ENCODE results near the gene EBF4. TPM values are rescaled to one million over a fixed set of nuclear protein-coding genes. Genes with fewer than 3 reads are reported as not detected.
A peak's percentile ranks its signal among the peaks of the same experiment; 100 is the strongest.

The EBF4 gene
- total RNA-seq, 4 donors from 2014 or later = 0.36 to 1.5 (median 1.1) TPM; not detected in 1

- Histone ChIP-seq H3K36me3 (no peaks in the 10 kb centered on the region), H3K27ac (peak overlapping the region in 3 of 4 donors; percentile 40 to 69 (median 66)), H3K9me3 (no peaks in the 10 kb centered on the region), H3K27me3 (peaks cover 23 to 48% (median 33%) of the 10 kb centered on the region in 3 donors), H3K4me1 (no peaks in the 10 kb centered on the region), H3K4me3 (peak overlapping the region; percentile 41 to 62 (median 51))
- DNase-seq (no peak), ATAC-seq (no peak)
- intact Hi-C loops (cut with DNase I; ENCODE audit: low total_unique reads) (no loop called here), in situ Hi-C loops (cut with MboI; ENCODE audit: low sequenced_read_pairs in 4 of 4) (no loop called here)
- no peak for TF ChIP-seq CTCF (IDR thresholded peaks at IDR 0.05 in 4 of 5, conservative IDR thresholded peaks at IDR 0.05 in 1 of 5)
- TF ChIP-seq POLR2A (IDR thresholded peaks at IDR 0.05) = no peak
Measured at GRCh38 chr20:2691663-2692035, 931 bp upstream of the EBF4 start.

GRCh38 chr20:2692886-2693285, 306 bp downstream of the EBF4 start:
- no peaks in the 10 kb centered on the region for H3K36me3 ChIP-seq
- TF ChIP-seq POLR2A (IDR thresholded peaks at IDR 0.05) (no peak), CTCF (IDR thresholded peaks at IDR 0.05 in 4 of 5, conservative IDR thresholded peaks at IDR 0.05 in 1 of 5) (no peak)
- no peak overlapping the region for H3K27ac ChIP-seq
- no peaks in the 10 kb centered on the region for H3K4me1 ChIP-seq
- H3K4me3 ChIP-seq = peak overlapping the region in 1 of 4 donors; percentile 47
- no peaks in the 10 kb centered on the region for H3K9me3 ChIP-seq
- intact Hi-C loops (cut with DNase I; ENCODE audit: low total_unique reads) (no loop called here), in situ Hi-C loops (cut with MboI; ENCODE audit: low sequenced_read_pairs in 4 of 4) (no loop called here)
- no peak for DNase-seq
- peak in 1 of 2 donors; percentile 6 for ATAC-seq
- H3K27me3 ChIP-seq = peaks cover 21 to 44% (median 30%) of the 10 kb centered on the region in 3 donors

- Histone ChIP-seq H3K4me3 (peak overlapping the region; percentile 37 to 48 (median 46)), H3K4me1 (no peaks in the 10 kb centered on the region), H3K27ac (peak overlapping the region in 1 of 4 donors; percentile 33), H3K27me3 (peaks cover 21 to 39% (median 29%) of the 10 kb centered on the region in 3 donors), H3K9me3 (no peaks in the 10 kb centered on the region), H3K36me3 (no peaks in the 10 kb centered on the region)
- intact Hi-C loops (cut with DNase I; ENCODE audit: low total_unique reads) (no loop called here), in situ Hi-C loops (cut with MboI; ENCODE audit: low sequenced_read_pairs in 4 of 4) (no loop called here)
- TF ChIP-seq POLR2A (IDR thresholded peaks at IDR 0.05) = no peak
- TF ChIP-seq CTCF (IDR thresholded peaks at IDR 0.05 in 4 of 5, conservative IDR thresholded peaks at IDR 0.05 in 1 of 5) = no peak
- DNase-seq (no peak), ATAC-seq (no peak)
Measured at GRCh38 chr20:2693286-2694007, 867 bp downstream of the EBF4 start.

DNA sequence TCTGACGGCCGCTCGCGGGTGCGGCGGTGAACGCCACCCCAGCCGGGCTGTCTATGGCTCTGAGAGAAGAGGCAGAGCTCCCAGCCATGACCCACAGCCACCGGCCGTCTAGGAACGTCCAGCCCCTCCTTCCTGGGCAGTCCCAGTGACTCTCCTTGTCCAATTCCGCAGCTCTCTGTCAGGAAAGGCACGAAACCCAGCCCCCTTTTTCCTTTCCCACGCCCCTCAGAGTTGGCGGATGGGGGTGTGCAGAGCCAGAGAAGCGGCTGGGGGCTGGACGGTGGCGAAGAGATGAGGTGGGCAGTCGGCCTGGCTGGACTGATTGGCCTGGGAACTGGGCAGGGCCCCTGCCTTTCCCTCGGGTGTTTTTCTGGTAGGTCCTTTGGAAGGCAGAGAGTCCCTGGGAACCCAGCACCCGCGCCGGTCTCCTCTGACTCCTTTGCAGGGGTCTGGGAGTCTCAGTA, 1.5 kb downstream of the EBF4 start:
- intact Hi-C loops (cut with DNase I; ENCODE audit: low total_unique reads) = no loop called here
- Histone ChIP-seq H3K4me3 (peak overlapping the region; percentile 37 to 48 (median 46)), H3K27ac (no peak overlapping the region), H3K27me3 (peaks cover 21 to 35% (median 29%) of the 10 kb centered on the region in 3 donors), H3K36me3 (no peaks in the 10 kb centered on the region), H3K9me3 (no peaks in the 10 kb centered on the region), H3K4me1 (no peaks in the 10 kb centered on the region)
- DNase-seq (no peak), ATAC-seq (no peak)
- in situ Hi-C loops (cut with MboI; ENCODE audit: low sequenced_read_pairs in 4 of 4) = no loop called here
- no peak for TF ChIP-seq CTCF (IDR thresholded peaks at IDR 0.05 in 4 of 5, conservative IDR thresholded peaks at IDR 0.05 in 1 of 5)
- no peak for TF ChIP-seq POLR2A (IDR thresholded peaks at IDR 0.05)
